ENCODE results near the gene RIMS4. TPM values are rescaled to one million over a fixed set of nuclear protein-coding genes. Genes with fewer than 3 reads are reported as not detected.
A peak's percentile ranks its signal among the peaks of the same experiment; 100 is the strongest.

Gene RIMS4
- total RNA-seq, 1 experiment from 2014 or later = 16.3 TPM

GRCh38 chr20:44849703-44850102 lies 39.4 kb upstream of the RIMS4 start:
- Histone ChIP-seq H4K8ac (replicated peaks; ENCODE audit: insufficient read length, low read depth, low read length) (no peak overlapping the region), H3K4ac (ENCODE audit: low read depth, low read length) (no peak overlapping the region), H3K4me2 (ENCODE audit: insufficient read depth, insufficient read length, low read length) (no peak overlapping the region), H3K14ac (ENCODE audit: insufficient read depth, low read length) (no peak overlapping the region), H4K5ac (ENCODE audit: insufficient read length, low read depth, low read length) (no peak overlapping the region), H3K79me2 (ENCODE audit: insufficient read depth, low read length) (no peaks in the 10 kb centered on the region), H3K18ac (ENCODE audit: insufficient read length, low read depth, low read length) (no peak overlapping the region), H4K91ac (ENCODE audit: insufficient read length, low read depth, low read length) (no peak overlapping the region), H2BK12ac (ENCODE audit: insufficient read length, low read depth, low read length) (no peak overlapping the region), H2AK5ac (ENCODE audit: insufficient read length, low read length) (no peak overlapping the region), H3K4me1 (ENCODE audit: insufficient read depth, low read length) (no peaks in the 10 kb centered on the region), H3T11ph (ENCODE audit: low read length) (no peak overlapping the region), H3K23me2 (ENCODE audit: insufficient read length, low read depth, low read length, poor library complexity, severe bottlenecking) (no peaks in the 10 kb centered on the region), H3K9ac (ENCODE audit: extremely low read depth, insufficient read length, low read length) (no peak overlapping the region), H3K79me1 (ENCODE audit: insufficient read depth, low read depth, low read length, poor library complexity, severe bottlenecking) (no peaks in the 10 kb centered on the region), H3K27ac (ENCODE audit: insufficient read length, low read depth, low read length) (no peak overlapping the region), H3K9me3 (ENCODE audit: control insufficient read depth, low read depth, low read length) (no peaks in the 10 kb centered on the region), H2BK5ac (ENCODE audit: insufficient read length, low read length) (no peak overlapping the region), H3K23ac (ENCODE audit: insufficient read length, low read depth, low read length) (no peak overlapping the region), H2AFZ (ENCODE audit: low read length) (no peak overlapping the region), H3K56ac (ENCODE audit: insufficient read length, low read depth, low read length) (no peak overlapping the region), H2BK120ac (ENCODE audit: low read depth, low read length, poor library complexity, severe bottlenecking) (no peak overlapping the region), H3K27me3 (ENCODE audit: insufficient read depth, low read length) (no peaks in the 10 kb centered on the region), H4K20me1 (ENCODE audit: control insufficient read depth, insufficient read depth, insufficient read length) (no peaks in the 10 kb centered on the region), H2BK20ac (ENCODE audit: low read depth, low read length, poor library complexity, severe bottlenecking) (no peak overlapping the region), H2BK15ac (ENCODE audit: low read depth, low read length) (no peak overlapping the region)
- no peak for DNase-seq
- Mint-ChIP-seq H3K9me3 (peaks cover 4 to 7% of the 10 kb centered on the region in 2 experiments; a peak in 2 of 5 replicates), H3K36me3 (ENCODE audit: insufficient read depth in 1 of 3, low read depth in 3 of 3) (no peaks in the 10 kb centered on the region), H3K27ac (no peak overlapping the region; a peak in 1 of 7 replicates), H3K27me3 (ENCODE audit: low read depth) (peaks cover 5% of the 10 kb centered on the region), H3K4me3 (no peak overlapping the region), H3K4me1 (peaks cover 22 to 24% of the 10 kb centered on the region in 2 experiments)
- TF ChIP-seq CTCF (conservative IDR thresholded peaks at IDR 0.05) = peak; percentile 37; the same call in 2 of the 3 replicates
- no CpG with 5 or more reads among the region's 1 CpG for WGBS (ENCODE audit: extremely low coverage, insufficient read length, low lambda C conversion rate)

All from H9 (cell line).